ENCODE results near the gene ADIPOR2. TPM values are rescaled to one million over a fixed set of nuclear protein-coding genes. Genes with fewer than 3 reads are reported as not detected.

ADIPOR2 gene
- total and polyA plus RNA-seq, 11 donors: 17.7 to 52.5 (median 36.7) TPM

GRCh38 chr12:1643905-1644533 is 46.9 kb upstream of the ADIPOR2 start:
- peaks cover 0 to 11% (median 0%) of the 10 kb centered on the region in 9 donors for H3K36me3 ChIP-seq
- intact Hi-C loops (cut with DNase I): no loop called here
- 40 to 48% (median 45%) methylated on average over 7 of the region's 7 CpGs for WGBS, 4 donors
- TF ChIP-seq CTCF (IDR thresholded peaks at IDR 0.05) (no peak), POLR2A (IDR thresholded peaks at IDR 0.05) (no peak)
- H3K9me3 ChIP-seq: no peaks in the 10 kb centered on the region
- DNase-seq (no peak), ATAC-seq (peak in 1 of 4 donors; percentile 9)
- H3K27ac ChIP-seq: no peak overlapping the region
- no peak overlapping the region for H3K4me3 ChIP-seq
- no peaks in the 10 kb centered on the region for H3K27me3 ChIP-seq
- H3K4me1 ChIP-seq: peaks cover 0 to 25% (median 12%) of the 10 kb centered on the region in 12 donors

GRCh38 chr12:1644534-1645438 is 46.1 kb upstream of the ADIPOR2 start:
- intact Hi-C loops (cut with DNase I): loop anchor here in 2 of 10 donors (5.0 kb wide), 2 partner anchors 293 to 398 kb away; no protein-coding TSS in a partner anchor
- H3K4me1 ChIP-seq: peaks cover 0 to 32% (median 14%) of the 10 kb centered on the region in 12 donors
- H3K36me3 ChIP-seq: peaks cover 0 to 11% (median 0%) of the 10 kb centered on the region in 9 donors
- H3K27me3 ChIP-seq: no peaks in the 10 kb centered on the region
- H3K4me3 ChIP-seq: no peak overlapping the region
- WGBS, 4 donors: 32 to 42% (median 39%) methylated on average over 15 of the region's 15 CpGs
- TF ChIP-seq CTCF (IDR thresholded peaks at IDR 0.05) (no peak), POLR2A (IDR thresholded peaks at IDR 0.05) (no peak)
- ATAC-seq: peak; percentile 33 to 80 (median 58)
- H3K9me3 ChIP-seq: no peaks in the 10 kb centered on the region
- peak overlapping the region in 3 of 12 donors; percentile 30 to 49 (median 48) for H3K27ac ChIP-seq
- DNase-seq: peak; percentile 81 to 88 (median 83)

- DNase-seq (peak in 1 of 5 donors; percentile 58), ATAC-seq (no peak)
- intact Hi-C loops (cut with DNase I): loop anchor here in 2 of 10 donors (5.0 kb wide), 2 partner anchors 291 to 396 kb away; no protein-coding TSS in a partner anchor
- H3K9me3 ChIP-seq: no peaks in the 10 kb centered on the region
- peaks cover 0 to 11% (median 0%) of the 10 kb centered on the region in 9 donors for H3K36me3 ChIP-seq
- H3K4me1 ChIP-seq: peaks cover 0 to 43% (median 21%) of the 10 kb centered on the region in 12 donors
- no peak overlapping the region for H3K4me3 ChIP-seq
- TF ChIP-seq CTCF (IDR thresholded peaks at IDR 0.05) (no peak), POLR2A (IDR thresholded peaks at IDR 0.05) (no peak)
- peak overlapping the region in 1 of 12 donors; percentile 48 for H3K27ac ChIP-seq
- H3K27me3 ChIP-seq: no peaks in the 10 kb centered on the region
- WGBS, 4 donors: 97 to 98% (median 97%) methylated on average over 18 to 29 of the region's 29 CpGs
Measured at GRCh38 chr12:1645819-1646218, 45.1 kb upstream of the ADIPOR2 start.
